Sigmoid colon (tissue), 7 donors: ENCODE results near the gene FGFRL1. TPM values are rescaled to one million over a fixed set of nuclear protein-coding genes. Genes with fewer than 3 reads are reported as not detected.
A peak's percentile ranks its signal among the peaks of the same experiment; 100 is the strongest.

ENCODE experiments used
- DNase-seq: peaks from one replicate; pipeline ENCODE4 v3.0.0-alpha.2; 2019
- H3K27ac ChIP-seq, 4 donors: fragments of 200-600 bp; sonication (generic); one replicate each; pipeline ENCODE4 v1.5.1; 2016 to 2019; ENCODE audit warnings: mild to moderate bottlenecking in 1 of 4
- H3K27me3 ChIP-seq, 3 donors: fragments of 200-600 bp; sonication (generic); one replicate each; pipeline ENCODE4 v1.5.1; 2019; ENCODE audit warnings: mild to moderate bottlenecking in 1 of 3
- H3K36me3 ChIP-seq, 4 donors: fragments of 200-600 bp; sonication (generic); one replicate each; pipeline ENCODE4 v1.5.1; 2016 to 2019
- H3K4me1 ChIP-seq, 4 donors: fragments of 200-600 bp; sonication (generic); one replicate each; pipeline ENCODE4 v1.5.1; 2017 to 2019
- H3K4me3 ChIP-seq, 4 donors: fragments of 200-600 bp; sonication (generic); one replicate each; pipeline ENCODE4 v1.5.1; 2017 to 2019; ENCODE audit warnings: mild to moderate bottlenecking in 2 of 4, moderate library complexity in 1 of 4
- H3K9me3 ChIP-seq, 4 donors: fragments of 200-600 bp in 3 of 4; sonication (generic) in 3 of 4; one replicate each; pipeline versions ENCODE4 v1.5.1 to v1.6.1; 2013 to 2019
- CTCF ChIP-seq, 4 experiments: fragments of 450-650 bp in 3 of 4; fragments of 200-600 bp in 1 of 4; IDR thresholded peaks; one replicate each; pipeline ENCODE4 v1.5.1; 2016 to 2019; ENCODE audit warnings: antibody characterized with exemption in 4 of 4, mild to moderate bottlenecking in 3 of 4, moderate library complexity in 2 of 4
- EP300 ChIP-seq, 4 donors: sonication (generic); formaldehyde crosslinking; IDR thresholded peaks; one replicate each; pipeline ENCODE4 v1.6.1; 2017; ENCODE audit warnings: antibody characterized with exemption in 4 of 4
- POLR2A ChIP-seq, 2 donors: fragments of 450-650 bp; IDR thresholded peaks; one replicate each; pipeline ENCODE4 v1.6.1; 2016; ENCODE audit warnings: antibody characterized with exemption in 2 of 2, mild to moderate bottlenecking in 2 of 2, moderate library complexity in 2 of 2
- POLR2AphosphoS5 ChIP-seq, 4 donors: sonication (generic); formaldehyde crosslinking; IDR thresholded peaks; one replicate each; pipeline ENCODE4 v1.6.1; 2017; ENCODE audit warnings: antibody characterized with exemption in 4 of 4
- WGBS, 2 donors: extraction: QIAGEN DNeasy Blood & Tissue Kit; methylation state at CpG; one replicate each; pipeline ENCODE4 v1.1.7; 2013; 5-methylcytosine and 5-hydroxymethylcytosine counted together
- intact Hi-C: fragments of 100-400 bp; cut with DNase I; formaldehyde crosslinking; loops from one replicate; pipeline ENCODE4 v1.15.1; 2023
- polyA plus RNA-seq, 3 donors: library from polyadenylated mRNA; stranded (reverse); fragments of 200-250 nt; gene quantifications; one replicate each; pipeline ENCODE4 v1.2.3, GENCODE V29; 2013
- total RNA-seq, 4 donors: library from RNA; depleted of rRNA; stranded (reverse); fragments of >200 nt; gene quantifications; one replicate each; pipeline ENCODE4 v1.1.0, GENCODE V29; 2016
- donor health status: healthy with polysubstance abuse.
- donor health status: Bipolar disorder and iron deficiency.
- donor health status: healthy.

The FGFRL1 gene
- total and polyA plus RNA-seq, 7 donors: 1.2 to 12.1 (median 6.8) TPM

- intact Hi-C loops: no loop called here
- H3K36me3 ChIP-seq: no peaks in the 10 kb centered on the region
- no peak for TF ChIP-seq CTCF (IDR thresholded peaks at IDR 0.05)
- TF ChIP-seq EP300 (IDR thresholded peaks at IDR 0.05): no peak
- no peak for TF ChIP-seq POLR2A (IDR thresholded peaks at IDR 0.05)
- TF ChIP-seq POLR2AphosphoS5 (IDR thresholded peaks at IDR 0.05): no peak
- H3K27ac ChIP-seq: peak overlapping the region; percentile 69 to 86 (median 72)
- H3K27me3 ChIP-seq: peaks cover 8 to 34% (median 25%) of the 10 kb centered on the region in 3 donors
- H3K4me3 ChIP-seq: peak overlapping the region; percentile 30 to 74 (median 61)
- H3K4me1 ChIP-seq: peaks cover 0 to 34% (median 32%) of the 10 kb centered on the region in 4 donors
- peak; percentile 90 for DNase-seq
- H3K9me3 ChIP-seq: no peaks in the 10 kb centered on the region
- WGBS, 2 donors: 1% methylated on average over 36 of the region's 36 CpGs
Measured at GRCh38 chr4:1010395-1011021, 918 bp upstream of the FGFRL1 start.

GRCh38 chr4:1011666-1012033, 224 bp downstream of the FGFRL1 start:
- peak overlapping the region in 3 of 4 donors; percentile 55 to 74 (median 67) for H3K4me3 ChIP-seq
- no peaks in the 10 kb centered on the region for H3K36me3 ChIP-seq
- intact Hi-C loops: no loop called here

GRCh38 chr4:1012034-1012739, 761 bp downstream of the FGFRL1 start:
- DNase-seq: peak; percentile 78
- H3K27ac ChIP-seq: no peak overlapping the region
- no peaks in the 10 kb centered on the region for H3K9me3 ChIP-seq
- TF ChIP-seq CTCF (IDR thresholded peaks at IDR 0.05) (no peak), POLR2A (IDR thresholded peaks at IDR 0.05) (no peak), EP300 (IDR thresholded peaks at IDR 0.05) (no peak), POLR2AphosphoS5 (IDR thresholded peaks at IDR 0.05) (no peak)
- peak overlapping the region; percentile 33 to 55 (median 54) for H3K4me3 ChIP-seq
- peaks cover 8 to 17% (median 8%) of the 10 kb centered on the region in 3 donors for H3K27me3 ChIP-seq
- H3K4me1 ChIP-seq: peaks cover 0 to 34% (median 32%) of the 10 kb centered on the region in 4 donors
- no peaks in the 10 kb centered on the region for H3K36me3 ChIP-seq
- intact Hi-C loops: no loop called here
- WGBS, 2 donors: 1 to 2% methylated on average over 69 of the region's 69 CpGs

More at GRCh38 chr4:1011666-1012033, 224 bp downstream of the FGFRL1 start:
- Histone ChIP-seq H3K27me3 (peaks cover 8 to 23% (median 13%) of the 10 kb centered on the region in 3 donors), H3K4me1 (peaks cover 0 to 34% (median 32%) of the 10 kb centered on the region in 4 donors), H3K9me3 (no peaks in the 10 kb centered on the region), H3K27ac (no peak overlapping the region)
- WGBS, 2 donors: 1 to 2% methylated on average over 69 of the region's 69 CpGs
- TF ChIP-seq EP300 (IDR thresholded peaks at IDR 0.05): no peak
- TF ChIP-seq POLR2AphosphoS5 (IDR thresholded peaks at IDR 0.05): no peak
- no peak for TF ChIP-seq POLR2A (IDR thresholded peaks at IDR 0.05)
- no peak for TF ChIP-seq CTCF (IDR thresholded peaks at IDR 0.05)
- DNase-seq: no peak

- no peaks in the 10 kb centered on the region for H3K9me3 ChIP-seq
- H3K36me3 ChIP-seq: no peaks in the 10 kb centered on the region
- H3K27me3 ChIP-seq: peaks cover 0 to 7% (median 6%) of the 10 kb centered on the region in 3 donors
- no peak overlapping the region for H3K4me3 ChIP-seq
- intact Hi-C loops: no loop called here
- no peak for TF ChIP-seq CTCF (IDR thresholded peaks at IDR 0.05)
- no peak for TF ChIP-seq POLR2A (IDR thresholded peaks at IDR 0.05)
- TF ChIP-seq EP300 (IDR thresholded peaks at IDR 0.05): no peak
- no peak for TF ChIP-seq POLR2AphosphoS5 (IDR thresholded peaks at IDR 0.05)
- no peak for DNase-seq
- WGBS, 2 donors: 95 to 96% methylated on average over 43 of the region's 43 CpGs
- no peak overlapping the region for H3K27ac ChIP-seq
- peaks cover 0 to 33% (median 31%) of the 10 kb centered on the region in 4 donors for H3K4me1 ChIP-seq
Measured at GRCh38 chr4:1013225-1014073, 2.0 kb downstream of the FGFRL1 start.
